Mesenchymal stem cell (in vitro differentiated cells and primary cell): Measurements from ENCODE around the gene FOXK1.

Source experiments
- DNase-seq: peaks from one replicate; pipeline ENCODE4 v3.0.0-alpha.2; 2013
- H2AFZ ChIP-seq: one replicate; pipeline ENCODE4 v1.6.1; 2013; ENCODE audit warnings: low read depth, mild to moderate bottlenecking, control low read depth, inconsistent platforms, low read length, moderate library complexity
- H2AK5ac ChIP-seq: 2 replicates; pipeline ENCODE4 v1.6.1; 2013; ENCODE audit warnings: low read length, moderate library complexity, mild to moderate bottlenecking, inconsistent platforms; ENCODE audit not compliant: severe bottlenecking
- H2BK120ac ChIP-seq: one replicate; pipeline ENCODE4 v1.6.1; 2013; ENCODE audit warnings: low read depth, mild to moderate bottlenecking, inconsistent platforms, low read length, moderate library complexity
- H2BK12ac ChIP-seq, 2 experiments: one replicate each; pipeline ENCODE4 v1.6.1; 2013; ENCODE audit warnings: inconsistent platforms in 2 of 2, low read length in 2 of 2, mild to moderate bottlenecking in 2 of 2, moderate library complexity in 2 of 2, control low read depth in 1 of 2
- H2BK15ac ChIP-seq: one replicate; pipeline ENCODE4 v1.6.1; 2013; ENCODE audit warnings: mild to moderate bottlenecking, low read depth, inconsistent platforms; ENCODE audit not compliant: poor library complexity, severe bottlenecking
- H2BK5ac ChIP-seq: 2 replicates; pipeline ENCODE4 v1.6.1; 2013; ENCODE audit warnings: low read depth, mild to moderate bottlenecking, low read length, control low read depth, inconsistent platforms; ENCODE audit not compliant: poor library complexity, severe bottlenecking
- H3K14ac ChIP-seq, 2 experiments: one replicate each; pipeline ENCODE4 v1.6.1; 2013; ENCODE audit warnings: inconsistent platforms in 2 of 2, low read length in 2 of 2, control low read depth in 1 of 2, mild to moderate bottlenecking in 1 of 2, moderate library complexity in 1 of 2
- H3K18ac ChIP-seq, 2 experiments: one replicate each; pipeline ENCODE4 v1.6.1; 2013; ENCODE audit warnings: inconsistent platforms in 2 of 2, low read length in 2 of 2, control low read depth in 1 of 2, low read depth in 1 of 2, mild to moderate bottlenecking in 1 of 2
- H3K23ac ChIP-seq, 2 experiments: one replicate each; pipeline ENCODE4 v1.6.1; 2013; ENCODE audit warnings: inconsistent platforms in 2 of 2, low read length in 2 of 2, mild to moderate bottlenecking in 2 of 2, moderate library complexity in 2 of 2, control low read depth in 1 of 2
- H3K27ac ChIP-seq: 2 replicates; pipeline ENCODE4 v1.5.1; 2013; ENCODE audit warnings: mild to moderate bottlenecking, moderate library complexity, low read length, control low read depth, inconsistent platforms; ENCODE audit not compliant: poor library complexity, severe bottlenecking
- H3K27me3 ChIP-seq, 2 experiments: 2 replicates each; pipeline versions ENCODE4 v1.6.1 to v1.7.0; 2013; ENCODE audit warnings: low read length in 2 of 2, mild to moderate bottlenecking in 2 of 2, moderate library complexity in 2 of 2, control low read depth in 1 of 2, inconsistent platforms in 1 of 2; ENCODE audit not compliant: control insufficient read depth in 1 of 2, insufficient read depth in 1 of 2
- H3K36me3 ChIP-seq, 2 experiments: 2 replicates each; pipeline versions ENCODE4 v1.6.1 to v1.7.0; 2013; ENCODE audit warnings: low read length in 2 of 2, control low read depth in 1 of 2, inconsistent platforms in 1 of 2, low read depth in 1 of 2, mild to moderate bottlenecking in 1 of 2; ENCODE audit not compliant: insufficient read depth in 2 of 2, control insufficient read depth in 1 of 2
- H3K4ac ChIP-seq, 2 experiments: one replicate each; pipeline ENCODE4 v1.6.1; 2013; ENCODE audit warnings: inconsistent platforms in 2 of 2, low read length in 2 of 2, mild to moderate bottlenecking in 2 of 2, moderate library complexity in 2 of 2, control low read depth in 1 of 2, low read depth in 1 of 2
- H3K4me1 ChIP-seq: 2 replicates; pipeline ENCODE4 v1.6.1; 2013; ENCODE audit warnings: low read depth, low read length, control low read depth; ENCODE audit not compliant: control insufficient read depth, insufficient read depth
- H3K4me2 ChIP-seq: 2 replicates; pipeline ENCODE4 v1.6.1; 2013; ENCODE audit warnings: low read length, mild to moderate bottlenecking, inconsistent platforms; ENCODE audit not compliant: poor library complexity, severe bottlenecking
- H3K4me3 ChIP-seq, 2 experiments: 2 replicates each; pipeline versions ENCODE4 v1.5.1 to v1.7.0; 2013; ENCODE audit warnings: low read length in 2 of 2, mild to moderate bottlenecking in 2 of 2, control low read depth in 1 of 2, low read depth in 1 of 2; ENCODE audit not compliant: insufficient read depth in 1 of 2
- H3K79me1 ChIP-seq: replicated peaks from 2 replicates; pipeline ENCODE4 v1.6.1; 2013; ENCODE audit warnings: mild to moderate bottlenecking, control low read depth, low read length, inconsistent platforms; ENCODE audit not compliant: poor library complexity, severe bottlenecking
- H3K9ac ChIP-seq: 2 replicates; pipeline ENCODE4 v1.7.0; 2013; ENCODE audit warnings: mild to moderate bottlenecking, low read length, moderate library complexity
- H3K9me3 ChIP-seq: 2 replicates; pipeline ENCODE4 v1.7.0; 2013; ENCODE audit warnings: mild to moderate bottlenecking, low read length; ENCODE audit not compliant: control insufficient read depth
- H4K8ac ChIP-seq: one replicate; pipeline ENCODE4 v1.6.1; 2013; ENCODE audit warnings: inconsistent platforms, mild to moderate bottlenecking, low read length, moderate library complexity
- H4K91ac ChIP-seq: one replicate; pipeline ENCODE4 v1.6.1; 2013; ENCODE audit warnings: mild to moderate bottlenecking, low read length, inconsistent platforms
- WGBS: methylation state at CpG from one replicate; pipeline ENCODE4 v1.1.7; 2013; ENCODE audit warnings: mixed read lengths; 5-methylcytosine and 5-hydroxymethylcytosine counted together

FOXK1 gene

DNA sequence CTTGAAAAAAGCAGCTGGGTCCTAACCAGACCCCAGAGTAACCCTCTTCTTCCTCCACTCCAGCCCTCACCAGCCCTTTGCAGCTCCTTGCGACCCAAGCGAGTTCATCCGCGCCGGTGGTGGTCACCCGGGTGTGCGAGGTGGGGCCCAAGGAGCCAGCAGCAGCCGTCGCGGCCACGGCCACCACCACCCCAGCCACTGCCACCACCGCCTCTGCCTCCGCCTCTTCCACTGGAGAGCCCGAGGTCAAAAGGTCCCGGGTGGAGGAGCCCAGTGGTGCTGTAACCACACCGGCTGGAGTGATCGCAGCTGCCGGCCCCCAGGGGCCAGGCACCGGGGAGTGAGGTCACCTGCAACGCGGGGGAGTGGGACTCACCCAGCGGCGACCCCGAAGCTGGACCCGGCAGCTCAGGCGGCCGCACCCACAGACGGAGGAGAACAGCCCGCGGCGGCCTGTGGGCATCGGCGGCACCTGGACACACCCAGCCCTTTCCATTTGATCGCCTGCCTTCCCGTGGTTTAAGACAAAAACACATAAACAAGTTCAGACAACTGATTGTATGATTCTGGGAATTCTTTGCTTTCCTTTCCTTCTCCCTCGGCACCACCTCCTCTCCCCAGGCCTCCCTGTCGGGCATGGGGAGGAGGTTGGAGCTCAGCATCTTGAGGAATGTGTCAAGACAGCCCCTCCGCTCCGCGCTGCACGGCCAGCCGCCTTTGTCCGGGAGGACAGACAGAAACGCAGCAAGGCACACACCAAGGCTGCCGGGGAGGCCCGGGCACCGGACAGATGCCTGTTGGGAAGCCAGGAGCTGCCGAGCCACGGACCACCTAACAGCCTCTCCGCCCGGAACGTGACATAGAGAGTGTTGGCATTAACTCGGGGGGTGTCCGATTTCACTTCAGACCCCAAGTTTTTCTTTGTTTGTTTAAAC lies 80.3 kb downstream of the FOXK1 start:
- H3K18ac ChIP-seq, result no peak overlapping the region
- H3K4me3 ChIP-seq, result no peak overlapping the region
- no peaks in the 10 kb centered on the region for H3K9me3 ChIP-seq
- H3K14ac ChIP-seq, result no peak overlapping the region
- no peaks in the 10 kb centered on the region for H3K27me3 ChIP-seq
- WGBS, result 96% methylated on average over 50 of the region's 54 CpGs
- no peak overlapping the region for H2AFZ ChIP-seq
- DNase-seq, result no peak
- H3K27ac ChIP-seq, result no peak overlapping the region
- H2BK120ac ChIP-seq, result no peak overlapping the region
- H3K4me2 ChIP-seq, result no peak overlapping the region
- no peak overlapping the region for H2BK15ac ChIP-seq
- peaks cover 83% of the 10 kb centered on the region for H3K79me1 ChIP-seq
- no peak overlapping the region for H3K23ac ChIP-seq
- H3K4ac ChIP-seq, result no peak overlapping the region
- no peak overlapping the region for H4K8ac ChIP-seq
- no peak overlapping the region for H2BK12ac ChIP-seq
- H2AK5ac ChIP-seq, result no peak overlapping the region
- no peaks in the 10 kb centered on the region for H3K4me1 ChIP-seq
- H2BK5ac ChIP-seq, result no peak overlapping the region
- H3K9ac ChIP-seq, result no peak overlapping the region
- peaks cover 94 to 95% of the 10 kb centered on the region in 2 experiments for H3K36me3 ChIP-seq
- no peak overlapping the region for H4K91ac ChIP-seq

DNA sequence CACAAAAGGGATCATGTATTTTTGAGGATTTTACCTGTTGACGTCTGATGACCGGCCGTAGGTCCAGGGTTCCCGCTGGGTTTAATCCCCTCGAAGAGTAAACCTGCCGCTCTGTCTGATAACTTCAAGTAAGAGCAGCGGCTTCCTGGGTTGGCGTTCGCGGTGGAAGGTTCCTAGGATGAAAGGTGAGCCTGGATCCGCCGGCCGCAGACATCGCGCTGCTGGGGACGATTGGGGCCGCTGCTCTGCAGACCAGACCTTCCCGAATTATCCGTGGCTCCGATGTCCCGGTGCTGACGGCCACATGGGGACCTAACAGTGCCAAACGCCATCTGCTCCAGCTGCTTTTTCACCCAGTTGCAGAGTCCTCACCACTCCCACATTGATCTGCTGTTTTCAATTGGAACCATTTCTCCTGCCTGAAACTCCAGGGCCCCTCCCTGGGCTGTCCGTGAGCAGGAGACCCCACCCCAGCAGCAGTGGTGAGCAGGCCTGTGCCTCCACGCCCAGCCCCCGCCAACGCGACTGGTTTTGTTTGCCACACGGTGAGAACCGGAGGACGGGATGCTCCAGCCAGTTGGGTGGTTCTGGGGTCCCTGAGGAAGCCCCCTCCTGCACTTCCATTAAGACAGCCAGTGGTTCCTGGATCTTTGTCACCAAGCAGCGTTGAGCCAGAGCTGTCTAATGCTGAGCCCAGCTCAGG lies 81.1 kb downstream of the FOXK1 start:
- Histone ChIP-seq H3K27me3 (no peaks in the 10 kb centered on the region), H3K4me2 (no peak overlapping the region), H3K9ac (no peak overlapping the region), H3K79me1 (peaks cover 79% of the 10 kb centered on the region), H3K4me1 (no peaks in the 10 kb centered on the region), H2BK15ac (peak overlapping the region; percentile 35), H2BK120ac (no peak overlapping the region), H3K4ac (no peak overlapping the region), H3K36me3 (peaks cover 90 to 91% of the 10 kb centered on the region in 2 experiments), H2BK5ac (no peak overlapping the region), H2AK5ac (no peak overlapping the region), H4K8ac (no peak overlapping the region), H3K18ac (no peak overlapping the region), H3K4me3 (no peak overlapping the region), H2BK12ac (no peak overlapping the region), H3K9me3 (no peaks in the 10 kb centered on the region), H3K27ac (no peak overlapping the region), H2AFZ (no peak overlapping the region), H3K14ac (no peak overlapping the region), H4K91ac (no peak overlapping the region), H3K23ac (no peak overlapping the region)
- no peak for DNase-seq
- WGBS, result 98% methylated on average over 32 of the region's 32 CpGs

DNA sequence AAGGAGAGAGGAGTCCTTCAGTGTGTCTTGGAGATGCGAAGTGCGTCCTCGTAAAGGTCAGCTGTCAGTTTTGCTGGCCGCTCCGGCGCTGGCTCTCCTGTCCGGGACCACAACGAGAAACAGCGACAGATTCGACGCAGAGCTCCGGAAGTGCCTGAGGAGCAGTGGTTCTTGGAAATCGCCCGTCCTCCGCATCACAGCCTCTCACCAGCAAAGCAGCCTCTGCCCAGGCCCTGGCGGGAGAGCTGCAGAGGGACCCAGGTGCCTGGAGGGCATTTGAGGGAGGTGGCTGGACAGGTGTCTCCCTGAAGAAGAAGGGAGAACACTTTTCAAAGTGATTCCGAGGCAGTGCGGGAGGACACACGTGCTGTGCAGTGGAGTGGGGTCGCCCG lies 81.7 kb downstream of the FOXK1 start:
- DNase-seq, result no peak
- H3K27ac ChIP-seq, result no peak overlapping the region
- no peak overlapping the region for H2BK12ac ChIP-seq
- no peak overlapping the region for H2BK5ac ChIP-seq
- H3K4ac ChIP-seq, result no peak overlapping the region
- no peak overlapping the region for H2AK5ac ChIP-seq
- no peak overlapping the region for H3K18ac ChIP-seq
- no peak overlapping the region for H3K4me3 ChIP-seq
- peaks cover 80% of the 10 kb centered on the region for H3K79me1 ChIP-seq
- no peaks in the 10 kb centered on the region for H3K27me3 ChIP-seq
- H4K91ac ChIP-seq, result no peak overlapping the region
- H4K8ac ChIP-seq, result no peak overlapping the region
- H3K9me3 ChIP-seq, result no peaks in the 10 kb centered on the region
- H2AFZ ChIP-seq, result no peak overlapping the region
- no peak overlapping the region for H3K14ac ChIP-seq
- H3K4me1 ChIP-seq, result no peaks in the 10 kb centered on the region
- no peak overlapping the region for H3K23ac ChIP-seq
- peaks cover 85 to 91% of the 10 kb centered on the region in 2 experiments for H3K36me3 ChIP-seq
- H3K4me2 ChIP-seq, result no peak overlapping the region
- no peak overlapping the region for H3K9ac ChIP-seq
- H2BK120ac ChIP-seq, result no peak overlapping the region
- WGBS, result 97% methylated on average over 21 of the region's 21 CpGs
- H2BK15ac ChIP-seq, result peak overlapping the region; percentile 35

DNA sequence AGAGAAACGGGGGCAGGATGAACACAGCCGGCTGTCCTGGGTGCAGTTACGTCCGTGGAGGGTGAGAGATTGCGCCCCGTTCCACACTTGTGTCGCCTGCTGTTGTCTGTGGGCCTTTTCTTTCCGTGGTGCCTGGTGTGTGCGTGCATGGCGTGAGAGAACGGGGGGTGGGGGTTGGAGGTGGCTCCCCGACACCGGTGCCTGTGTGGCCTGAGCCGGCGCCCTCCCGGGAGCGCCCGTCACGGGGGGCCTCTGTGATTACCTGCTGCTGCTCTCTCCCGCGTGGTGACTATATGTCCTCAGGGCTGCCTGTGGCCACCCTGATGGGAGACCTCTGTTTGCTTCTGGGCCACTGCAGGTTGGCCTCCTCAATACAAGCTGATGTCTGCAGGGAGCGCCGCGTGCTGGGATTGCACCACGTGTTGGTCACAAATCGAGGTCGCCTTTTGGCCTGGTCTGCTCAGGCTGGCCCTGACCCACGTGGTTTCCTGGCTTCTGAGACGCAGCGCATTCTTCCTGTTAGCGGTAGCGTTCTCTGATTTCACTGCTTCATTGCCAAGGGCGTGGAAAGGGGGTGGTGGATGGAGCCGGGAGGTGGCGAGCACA lies 82.4 kb downstream of the FOXK1 start:
- Histone ChIP-seq H3K9ac (no peak overlapping the region), H4K8ac (no peak overlapping the region), H3K27me3 (no peaks in the 10 kb centered on the region), H3K4me3 (no peak overlapping the region), H3K79me1 (peaks cover 79% of the 10 kb centered on the region), H3K18ac (no peak overlapping the region), H2BK5ac (no peak overlapping the region), H2AFZ (no peak overlapping the region), H2BK120ac (no peak overlapping the region), H4K91ac (no peak overlapping the region), H2BK15ac (no peak overlapping the region), H3K36me3 (peaks cover 80 to 89% of the 10 kb centered on the region in 2 experiments), H2AK5ac (no peak overlapping the region), H3K4me2 (no peak overlapping the region), H2BK12ac (no peak overlapping the region), H3K14ac (no peak overlapping the region), H3K4ac (no peak overlapping the region), H3K4me1 (no peaks in the 10 kb centered on the region), H3K23ac (no peak overlapping the region), H3K27ac (no peak overlapping the region), H3K9me3 (no peaks in the 10 kb centered on the region)
- DNase-seq, result no peak
- WGBS, result 97% methylated on average over 35 of the region's 35 CpGs
